H1 (cell line): Measurements from ENCODE around the gene PDE8B. TPM values are rescaled to one million over a fixed set of nuclear protein-coding genes. Genes with fewer than 3 reads are reported as not detected.

Source experiments
- CTCF ChIA-PET: fragments of 300-600 bp; sonication (Branson Sonifier 250); formaldehyde crosslinking; loops from one replicate; lab custom pipeline; 2021; ENCODE audit not compliant: partially characterized antibody; lab: Charles Lee
- POLR2A ChIA-PET: fragments of 300-600 bp; sonication (Branson Sonifier 250); formaldehyde crosslinking; loops from one replicate; lab custom pipeline; 2021; ENCODE audit warnings: inconsistent platforms; ENCODE audit not compliant: partially characterized antibody; lab: Charles Lee
- DNase-seq, 2 experiments: peaks; one replicate each; pipeline versions ENCODE4 v3.0.0 to v3.0.0-alpha.2; 2010 to 2022; ENCODE audit warnings: low spot score in 2 of 2, low read depth in 1 of 2, mixed read lengths in 1 of 2
- FAIRE-seq: peaks from 2 replicates; lab custom pipeline; 2011; peaks lifted over from hg19 to GRCh38; lab: Jason Lieb, UNC
- H2AFZ ChIP-seq: 2 replicates; pipeline ENCODE4 v1.8.1; 2012; ENCODE audit warnings: low read length, inconsistent platforms
- H2AK5ac ChIP-seq: 2 replicates; pipeline ENCODE4 v1.6.1; 2013; ENCODE audit warnings: low read depth, low read length
- H2BK120ac ChIP-seq: replicated peaks from 2 replicates; pipeline ENCODE3; 2013; ENCODE audit warnings: low read depth, low read length, inconsistent platforms
- H2BK12ac ChIP-seq: 2 replicates; pipeline ENCODE4 v1.6.1; 2013; ENCODE audit warnings: low read depth, low read length
- H2BK15ac ChIP-seq: 2 replicates; pipeline ENCODE4 v1.6.1; 2013; ENCODE audit warnings: low read length
- H2BK20ac ChIP-seq: 2 replicates; pipeline ENCODE4 v1.6.1; 2013; ENCODE audit warnings: low read length
- H2BK5ac ChIP-seq: 2 replicates; pipeline ENCODE4 v1.6.1; 2013; ENCODE audit warnings: low read depth, low read length
- H3K14ac ChIP-seq: 2 replicates; pipeline ENCODE4 v1.6.1; 2013; ENCODE audit warnings: inconsistent platforms; ENCODE audit not compliant: insufficient read length
- H3K18ac ChIP-seq: 2 replicates; pipeline ENCODE4 v1.6.1; 2013; ENCODE audit warnings: low read length; ENCODE audit errors: extremely low read depth
- H3K23ac ChIP-seq: 2 replicates; pipeline ENCODE4 v1.6.1; 2013; ENCODE audit warnings: inconsistent platforms; ENCODE audit not compliant: insufficient read length
- H3K23me2 ChIP-seq: 2 replicates; pipeline ENCODE4 v1.6.1; 2013; ENCODE audit warnings: low read depth, low read length
- H3K27ac ChIP-seq: 2 replicates; pipeline ENCODE4 v1.6.1; 2011; ENCODE audit warnings: low read depth, low read length, inconsistent platforms
- H3K27me3 ChIP-seq, 4 experiments: replicated peaks in 1 of 4; 1 replicate in 1 of 4; 2 replicates in 3 of 4; pipeline versions ENCODE4 v1.6.1 to v1.8.1; 2011 to 2013; ENCODE audit warnings: low read length in 3 of 4, mild to moderate bottlenecking in 3 of 4, inconsistent platforms in 2 of 4, mixed read lengths in 2 of 4, moderate library complexity in 1 of 4; ENCODE audit not compliant: control insufficient read depth in 3 of 4, insufficient read depth in 3 of 4; ENCODE audit errors: extremely low read depth in 1 of 4
- H3K36me3 ChIP-seq, 4 experiments: 2 replicates each; pipeline versions ENCODE4 v1.6.1 to v1.8.1; 2011 to 2013; ENCODE audit warnings: mild to moderate bottlenecking in 4 of 4, low read length in 3 of 4, moderate library complexity in 2 of 4, control low read depth in 1 of 4, inconsistent platforms in 1 of 4; ENCODE audit not compliant: insufficient read depth in 4 of 4, control insufficient read depth in 2 of 4
- H3K4ac ChIP-seq: replicated peaks from 2 replicates; pipeline ENCODE3; 2013; ENCODE audit warnings: low read length, low read depth, mixed read lengths, inconsistent platforms; ENCODE audit not compliant: insufficient read length
- H3K4me1 ChIP-seq, 4 experiments: replicated peaks in 1 of 4; 1 replicate in 1 of 4; 2 replicates in 3 of 4; pipeline versions ENCODE4 v1.6.1 to v1.8.1; 2011 to 2013; ENCODE audit warnings: low read length in 3 of 4, inconsistent platforms in 2 of 4, mixed read lengths in 1 of 4; ENCODE audit not compliant: insufficient read depth in 4 of 4, control insufficient read depth in 3 of 4
- H3K4me2 ChIP-seq, 2 experiments: 2 replicates each; pipeline versions ENCODE4 v1.6.1 to v1.8.1; 2011 to 2013; ENCODE audit warnings: low read depth in 2 of 2, low read length in 2 of 2, control low read depth in 1 of 2, inconsistent platforms in 1 of 2, mild to moderate bottlenecking in 1 of 2; ENCODE audit not compliant: insufficient read depth in 1 of 2
- H3K4me3 ChIP-seq, 4 experiments: fragments of 200-600, 300-600 bp in 1 of 4; sonication (generic), shearing (Covaris generic), sonication (Bioruptor Twin) in 1 of 4; 2 replicates each; pipeline versions ENCODE4 v1.5.1 to v1.8.1; 2011 to 2016; ENCODE audit warnings: low read length in 4 of 4, low read depth in 3 of 4, control low read depth in 2 of 4, inconsistent platforms in 2 of 4, mild to moderate bottlenecking in 2 of 4, mixed read lengths in 1 of 4, moderate library complexity in 1 of 4; ENCODE audit not compliant: insufficient read depth in 2 of 4; ENCODE audit errors: extremely low read depth in 1 of 4
- H3K56ac ChIP-seq: replicated peaks from 2 replicates; pipeline ENCODE3; 2013; ENCODE audit warnings: low read depth, mild to moderate bottlenecking, mixed read lengths, low read length, inconsistent platforms; ENCODE audit not compliant: insufficient read length
- H3K79me1 ChIP-seq: 2 replicates; pipeline ENCODE4 v1.6.1; 2013; ENCODE audit warnings: low read depth, low read length, control low read depth
- H3K79me2 ChIP-seq, 2 experiments: 2 replicates each; pipeline versions ENCODE4 v1.6.1 to v1.8.1; 2012 to 2013; ENCODE audit warnings: low read length in 2 of 2, mild to moderate bottlenecking in 2 of 2, inconsistent platforms in 1 of 2; ENCODE audit not compliant: insufficient read depth in 2 of 2, control insufficient read depth in 1 of 2
- H3K9ac ChIP-seq, 4 experiments: replicated peaks in 1 of 4; 1 replicate in 1 of 4; 2 replicates in 3 of 4; pipeline versions ENCODE4 v1.6.1 to v1.8.1; 2011 to 2013; ENCODE audit warnings: low read depth in 3 of 4, low read length in 3 of 4, control low read depth in 2 of 4, mild to moderate bottlenecking in 2 of 4, moderate library complexity in 2 of 4, inconsistent platforms in 1 of 4; ENCODE audit errors: extremely low read depth in 1 of 4
- H3K9me3 ChIP-seq, 2 experiments: 2 replicates each; pipeline versions ENCODE4 v1.6.1 to v1.8.1; 2012 to 2013; ENCODE audit warnings: mild to moderate bottlenecking in 2 of 2, moderate library complexity in 2 of 2, control low read depth in 1 of 2, inconsistent platforms in 1 of 2, low read depth in 1 of 2, low read length in 1 of 2, mixed read lengths in 1 of 2; ENCODE audit not compliant: insufficient read depth in 2 of 2
- H4K20me1 ChIP-seq, 2 experiments: replicated peaks in 1 of 2; 2 replicates each; pipeline versions ENCODE3 to v1.8.1; 2011 to 2013; ENCODE audit warnings: inconsistent platforms in 2 of 2, low read length in 2 of 2, mild to moderate bottlenecking in 1 of 2; ENCODE audit not compliant: insufficient read depth in 2 of 2, control insufficient read depth in 1 of 2
- H4K5ac ChIP-seq: 2 replicates; pipeline ENCODE4 v1.6.1; 2013; ENCODE audit warnings: low read length, low read depth, mixed read lengths, inconsistent platforms; ENCODE audit not compliant: insufficient read length
- H4K8ac ChIP-seq: 2 replicates; pipeline ENCODE4 v1.8.0; 2013; ENCODE audit warnings: mild to moderate bottlenecking, moderate library complexity, low read length, inconsistent platforms; ENCODE audit not compliant: insufficient read depth; ENCODE audit errors: extremely low read depth
- H4K91ac ChIP-seq: replicated peaks from 2 replicates; pipeline ENCODE3; 2013; ENCODE audit warnings: low read length, mixed read lengths, inconsistent platforms; ENCODE audit not compliant: insufficient read length
- CHD1 ChIP-seq: IDR thresholded peaks from 2 replicates; pipeline ENCODE4 v1.6.1; 2012; ENCODE audit warnings: low read depth, low read length, improper control_type of control experiment
- CHD2 ChIP-seq: IDR thresholded peaks from 2 replicates; pipeline ENCODE4 v1.6.1; 2012; ENCODE audit warnings: low read length, improper control_type of control experiment
- CTCF ChIP-seq, 3 experiments: IDR thresholded peaks; 1 replicate in 2 of 3; 2 replicates in 1 of 3; pipeline versions ENCODE4 v1.5.1 to v1.6.1; 2011; ENCODE audit warnings: low read length in 3 of 3, mild to moderate bottlenecking in 3 of 3, inconsistent platforms in 2 of 3, low read depth in 1 of 3, moderate library complexity in 1 of 3; ENCODE audit not compliant: insufficient read depth in 1 of 3; ENCODE audit errors: control extremely low read depth in 1 of 3
- E2F6 ChIP-seq: IDR thresholded peaks from 2 replicates; pipeline ENCODE4 v1.6.1; 2012; ENCODE audit warnings: inconsistent platforms
- GABPA ChIP-seq: IDR thresholded peaks from 2 replicates; pipeline ENCODE4 v1.6.1; 2011; ENCODE audit warnings: mild to moderate bottlenecking, low read length, moderate library complexity, borderline replicate concordance; ENCODE audit not compliant: insufficient read depth
- KDM4A ChIP-seq: IDR thresholded peaks from one replicate; pipeline ENCODE4 v1.7.1; 2012; ENCODE audit warnings: low read depth, mild to moderate bottlenecking, moderate library complexity, low read length, inconsistent platforms; ENCODE audit not compliant: severe bottlenecking
- KDM5A ChIP-seq: fragments of 200-600 bp; IDR thresholded peaks from 2 replicates; pipeline ENCODE4 v1.7.1; 2012; ENCODE audit warnings: mild to moderate bottlenecking, low read length, inconsistent platforms, mixed read lengths
- POLR2A ChIP-seq, 2 experiments: IDR thresholded peaks; 1 replicate in 1 of 2; 2 replicates in 1 of 2; pipeline ENCODE4 v1.6.1; 2011; ENCODE audit warnings: low read depth in 2 of 2, low read length in 2 of 2, mild to moderate bottlenecking in 2 of 2; ENCODE audit errors: control extremely low read depth in 1 of 2
- RXRA ChIP-seq: IDR thresholded peaks from 2 replicates; pipeline ENCODE4 v1.6.1; 2011; ENCODE audit warnings: low read depth, mild to moderate bottlenecking, low read length, moderate library complexity; ENCODE audit not compliant: insufficient read depth
- SUZ12 ChIP-seq: fragments of 200-600 bp; sonication (generic); IDR thresholded peaks from 2 replicates; pipeline ENCODE4 v1.6.1; 2012; ENCODE audit warnings: mild to moderate bottlenecking, inconsistent platforms, low read length, moderate library complexity, mixed read lengths
- TCF12 ChIP-seq: IDR thresholded peaks from 2 replicates; pipeline ENCODE4 v1.6.1; 2011; ENCODE audit warnings: low read depth, mild to moderate bottlenecking, low read length
- WGBS, 2 experiments: shearing (Covaris generic) in 1 of 2; methylation state at CpG; one replicate each; pipeline versions ENCODE4 v1.1.6 to v1.1.7; 2013 to 2015; ENCODE audit warnings: low lambda C conversion rate in 2 of 2, mixed read lengths in 2 of 2, inconsistent platforms in 1 of 2, low coverage in 1 of 2, missing lambda C conversion rate in 1 of 2; ENCODE audit not compliant: insufficient replicate concordance in 2 of 2, insufficient coverage in 1 of 2, insufficient read length in 1 of 2; ENCODE audit errors: extremely low coverage in 1 of 2, missing lambda C conversion rate in 1 of 2; 5-methylcytosine and 5-hydroxymethylcytosine counted together
- polyA plus RNA-seq, 7 experiments: library from polyadenylated mRNA; depleted of rRNA in 3 of 7; stranded (reverse) in 5 of 7; unstranded in 2 of 7; fragments of >200 nt in 5 of 7; fragments of 200-250 nt in 2 of 7; gene quantifications; 1 replicate in 5 of 7; 2 replicates in 1 of 7; 4 replicates in 1 of 7; pipeline versions ENCODE4 v1.2.1 to v1.2.3, GENCODE V29; 2011 to 2013; ENCODE audit warnings: missing spikeins in 2 of 7, mixed read lengths in 2 of 7
- total RNA-seq: library from RNA; stranded (reverse); fragmentation: NEBNext Ultra II Directional; extraction: Animal tissue kit (Norgen Biotek cat#: 25700); gene quantifications from 2 replicates; pipeline ENCODE4 v1.2.1, GENCODE V29; 2021

Gene PDE8B
- total and polyA plus RNA-seq, 2 of the 8 experiments (the other 6 are each of a cell fraction or from before 2014, with no cell fraction given) = 0.32 to 1.1 TPM

GRCh38 chr5:77413049-77413448 is 202.6 kb downstream of the PDE8B start:
- Histone ChIP-seq H3K4ac (no peak overlapping the region), H3K23me2 (no peaks in the 10 kb centered on the region)
- no peak for FAIRE-seq
- TF ChIP-seq E2F6 (no peak), RXRA (no peak), KDM5A (no peak), CHD1 (no peak), TCF12 (no peak), POLR2A (IDR thresholded peaks at IDR 0.05; ENCODE audit: control extremely low read depth in 1 of 2, low read depth in 2 of 2, low read length in 2 of 2) (no peak), CTCF (IDR thresholded peaks at IDR 0.05; ENCODE audit: control extremely low read depth in 1 of 3, insufficient read depth in 1 of 3, low read depth in 1 of 3, low read length in 3 of 3) (no peak), GABPA (no peak), SUZ12 (no peak), KDM4A (no peak), CHD2 (no peak)

More at GRCh38 chr5:77413049-77413448, 202.6 kb downstream of the PDE8B start:
- Histone ChIP-seq H4K20me1 (no peaks in the 10 kb centered on the region), H2BK5ac (no peak overlapping the region), H2BK20ac (no peak overlapping the region), H3K14ac (no peak overlapping the region), H3K4me2 (no peak overlapping the region), H3K23ac (no peak overlapping the region), H3K18ac (no peak overlapping the region), H2AFZ (no peak overlapping the region), H4K91ac (no peak overlapping the region), H3K27me3 (0 out of 7 replicates have a peak, but pooled peaks cover 0 to 2% (median 0%) of the 10 kb centered on the region in 4 experiments), H2BK120ac (no peak overlapping the region), H3K79me1 (no peaks in the 10 kb centered on the region), H3K79me2 (no peaks in the 10 kb centered on the region), H3K4me1 (no peaks in the 10 kb centered on the region), H4K5ac (no peak overlapping the region), H3K36me3 (no peaks in the 10 kb centered on the region), H3K4me3 (no peak overlapping the region), H2BK15ac (no peak overlapping the region), H3K27ac (no peak overlapping the region), H2BK12ac (no peak overlapping the region), H3K56ac (no peak overlapping the region), H3K9ac (no peak overlapping the region), H4K8ac (no peak overlapping the region), H3K9me3 (no peaks in the 10 kb centered on the region), H2AK5ac (no peak overlapping the region)
- POLR2A ChIA-PET = no interaction called here
- CTCF ChIA-PET = interaction anchor here (0.7 to 2.3 kb wide), 5 partner anchors 9 to 35 kb away, joined by 3 to 6 read pairs (median 4); no protein-coding TSS in a partner anchor
- no peak for DNase-seq
- WGBS, 2 experiments = 92% methylated on average over 7 of the region's 7 CpGs; no CpG with 5 or more reads in 1 of the 2 experiments
